RWPE1 (cell line): ENCODE results near the gene IKBKE.

ENCODE experiments used
- CTCF ChIA-PET: fragments of 350-600 bp; sonication (Branson Sonifier 250); formaldehyde crosslinking; extraction: SDS; loops from one replicate; lab custom pipeline; 2021; lab: Yijun Ruan, JAX
- POLR2A ChIA-PET: fragments of 400-600 bp; formaldehyde crosslinking; extraction: SDS; loops from one replicate; lab custom pipeline; 2020; ENCODE audit warnings: antibody characterized with exemption; ENCODE audit not compliant: low non-redundant PET; lab: Yijun Ruan, JAX
- DNase-seq: peaks from one replicate; pipeline ENCODE4 v3.0.0; 2012; ENCODE audit warnings: low spot score
- H3K27ac ChIP-seq: fragments of 450-650 bp; 2 replicates; pipeline ENCODE4 v1.5.1; 2017
- TF ChIP-seq, protein P1 (sequence below): fragments of 450-650 bp; conservative IDR thresholded peaks from 2 replicates; pipeline ENCODE4 v1.5.1; 2017; ENCODE audit warnings: low read depth, mild to moderate bottlenecking

IKBKE gene

GRCh38 chr1:206524739-206525364 is 54.6 kb downstream of the IKBKE start:
- TF ChIP-seq, protein P1, sequence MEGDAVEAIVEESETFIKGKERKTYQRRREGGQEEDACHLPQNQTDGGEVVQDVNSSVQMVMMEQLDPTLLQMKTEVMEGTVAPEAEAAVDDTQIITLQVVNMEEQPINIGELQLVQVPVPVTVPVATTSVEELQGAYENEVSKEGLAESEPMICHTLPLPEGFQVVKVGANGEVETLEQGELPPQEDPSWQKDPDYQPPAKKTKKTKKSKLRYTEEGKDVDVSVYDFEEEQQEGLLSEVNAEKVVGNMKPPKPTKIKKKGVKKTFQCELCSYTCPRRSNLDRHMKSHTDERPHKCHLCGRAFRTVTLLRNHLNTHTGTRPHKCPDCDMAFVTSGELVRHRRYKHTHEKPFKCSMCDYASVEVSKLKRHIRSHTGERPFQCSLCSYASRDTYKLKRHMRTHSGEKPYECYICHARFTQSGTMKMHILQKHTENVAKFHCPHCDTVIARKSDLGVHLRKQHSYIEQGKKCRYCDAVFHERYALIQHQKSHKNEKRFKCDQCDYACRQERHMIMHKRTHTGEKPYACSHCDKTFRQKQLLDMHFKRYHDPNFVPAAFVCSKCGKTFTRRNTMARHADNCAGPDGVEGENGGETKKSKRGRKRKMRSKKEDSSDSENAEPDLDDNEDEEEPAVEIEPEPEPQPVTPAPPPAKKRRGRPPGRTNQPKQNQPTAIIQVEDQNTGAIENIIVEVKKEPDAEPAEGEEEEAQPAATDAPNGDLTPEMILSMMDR, result peak; percentile 24; the same call in 1 of the 2 replicates
- ChIA-PET CTCF (interaction anchor here (0.7 to 1.1 kb wide), 3 partner anchors 10 to 59 kb away, joined by 3 to 4 read pairs (median 3); no protein-coding TSS in a partner anchor), POLR2A (no interaction called here)
- H3K27ac ChIP-seq, result peak overlapping the region; percentile 86
- DNase-seq, result peak; percentile 91

GRCh38 chr1:206526064-206526911 is 56.0 kb downstream of the IKBKE start:
- TF ChIP-seq, protein P1, result no peak
- CTCF ChIA-PET, result interaction anchor here (1.1 to 1.9 kb wide), 3 partner anchors 9 to 21 kb away, joined by 3 to 9 read pairs (median 3); no protein-coding TSS in a partner anchor
- peak overlapping the region; percentile 86 for H3K27ac ChIP-seq
- DNase-seq, result no peak
- POLR2A ChIA-PET, result no interaction called here

- CTCF ChIA-PET, result interaction anchor here (0.6 to 2.7 kb wide), 3 partner anchors 15 to 62 kb away, joined by 3 to 13 read pairs (median 4); no protein-coding TSS in a partner anchor
Observed at GRCh38 chr1:206529425-206529824, 59.1 kb downstream of the IKBKE start.

GRCh38 chr1:206532368-206532767 is 62.1 kb downstream of the IKBKE start:
- POLR2A ChIA-PET, result interaction anchor here (0.8 kb wide), 1 partner anchor 13 kb away, joined by 4 read pairs; no protein-coding TSS in a partner anchor
- CTCF ChIA-PET, result interaction anchor here (0.7 to 2.5 kb wide), 2 partner anchors 12 to 42 kb away, joined by 3 to 14 read pairs; no protein-coding TSS in a partner anchor
- no peak for DNase-seq
- H3K27ac ChIP-seq, result no peak overlapping the region
- TF ChIP-seq, protein P1, result no peak

More at GRCh38 chr1:206529425-206529824, 59.1 kb downstream of the IKBKE start:
- no peak overlapping the region for H3K27ac ChIP-seq
- TF ChIP-seq, protein P1, result no peak
- DNase-seq, result no peak
- POLR2A ChIA-PET, result no interaction called here

DNA sequence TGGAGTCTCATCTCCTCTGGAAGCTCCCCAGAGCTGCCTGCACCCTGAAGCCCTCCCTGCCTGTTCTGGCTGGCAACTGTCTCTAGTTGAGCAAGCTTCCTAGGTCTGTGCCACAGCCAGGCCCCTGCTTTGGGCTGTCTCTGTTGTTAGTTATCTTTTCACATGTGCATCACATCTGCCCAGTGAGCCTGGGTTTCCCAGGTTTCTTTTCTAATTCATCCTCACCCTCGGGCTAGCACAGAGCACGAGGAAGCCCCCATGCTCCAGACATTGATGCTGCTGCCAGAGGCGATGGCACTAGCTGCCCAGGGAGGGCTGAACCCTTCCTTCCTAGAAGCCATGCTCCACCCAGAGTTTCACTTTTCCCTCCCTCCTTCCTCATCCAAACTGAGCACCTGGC is 64.3 kb downstream of the IKBKE start:
- no peak for DNase-seq
- ChIA-PET POLR2A (no interaction called here), CTCF (interaction anchor here (0.7 to 1.5 kb wide), 3 partner anchors 9 to 19 kb away, joined by 3 to 10 read pairs (median 3); no protein-coding TSS in a partner anchor)
- H3K27ac ChIP-seq, result no peak overlapping the region
- TF ChIP-seq, protein P1, result no peak

GRCh38 chr1:206535853-206536188 is 65.5 kb downstream of the IKBKE start:
- TF ChIP-seq, protein P1, result no peak
- no peak overlapping the region for H3K27ac ChIP-seq
- ChIA-PET CTCF (interaction anchor here (0.7 to 2.3 kb wide), 7 partner anchors 9 to 173 kb away, joined by 3 to 28 read pairs (median 3); no protein-coding TSS in a partner anchor), POLR2A (no interaction called here)
- DNase-seq, result no peak
